ENCODE measurements around the gene RAF1.

GRCh38 chr3:12561397-12561796, 102.5 kb downstream of the RAF1 start:
- TF ChIP-seq, protein P1, sequence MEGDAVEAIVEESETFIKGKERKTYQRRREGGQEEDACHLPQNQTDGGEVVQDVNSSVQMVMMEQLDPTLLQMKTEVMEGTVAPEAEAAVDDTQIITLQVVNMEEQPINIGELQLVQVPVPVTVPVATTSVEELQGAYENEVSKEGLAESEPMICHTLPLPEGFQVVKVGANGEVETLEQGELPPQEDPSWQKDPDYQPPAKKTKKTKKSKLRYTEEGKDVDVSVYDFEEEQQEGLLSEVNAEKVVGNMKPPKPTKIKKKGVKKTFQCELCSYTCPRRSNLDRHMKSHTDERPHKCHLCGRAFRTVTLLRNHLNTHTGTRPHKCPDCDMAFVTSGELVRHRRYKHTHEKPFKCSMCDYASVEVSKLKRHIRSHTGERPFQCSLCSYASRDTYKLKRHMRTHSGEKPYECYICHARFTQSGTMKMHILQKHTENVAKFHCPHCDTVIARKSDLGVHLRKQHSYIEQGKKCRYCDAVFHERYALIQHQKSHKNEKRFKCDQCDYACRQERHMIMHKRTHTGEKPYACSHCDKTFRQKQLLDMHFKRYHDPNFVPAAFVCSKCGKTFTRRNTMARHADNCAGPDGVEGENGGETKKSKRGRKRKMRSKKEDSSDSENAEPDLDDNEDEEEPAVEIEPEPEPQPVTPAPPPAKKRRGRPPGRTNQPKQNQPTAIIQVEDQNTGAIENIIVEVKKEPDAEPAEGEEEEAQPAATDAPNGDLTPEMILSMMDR (conservative IDR thresholded peaks at IDR 0.05 in 1 of 2, IDR thresholded peaks at IDR 0.05 in 1 of 2; ENCODE audit: low read depth in 1 of 2, low read length in 2 of 2): no peak
- no peak for TF ChIP-seq EZH2 (IDR thresholded peaks at IDR 0.05; ENCODE audit: low read length, missing control alignments)

Data from fibroblast of lung (primary cell).